Heart left ventricle (tissue), 13 donors: ENCODE measurements around the gene VTI1A.

ENCODE experiments used
- CTCF ChIP-seq, 12 donors: fragments of 200-600 bp; sonication (generic) in 4 of 12; IDR thresholded peaks; one replicate each; pipeline versions ENCODE4 v1.5.0 to v1.8.0; 2018 to 2022; ENCODE audit warnings: antibody characterized with exemption in 12 of 12, mild to moderate bottlenecking in 5 of 12
- POLR2A ChIP-seq, 2 donors: fragments of 450-650 bp; IDR thresholded peaks; one replicate each; pipeline ENCODE4 v1.6.1; 2017; ENCODE audit warnings: antibody characterized with exemption in 2 of 2, mild to moderate bottlenecking in 2 of 2, moderate library complexity in 2 of 2
- donor health status: ischemic (EF 13 %, LVEDD 7.1; RV severe dilation, severe dysfunction).
- donor health status: DM: no; HTN: yes; CAD: no.
- donor health status: DM: no; HTN: no; CAD: no.
- donor health status: ischemic (EF 25% LVEDD 6.9; RV normal size, moderate dysfunction).
- donor health status: ischemic (EF 25% LVEDD 5.7; RV mildly dilated, moderate dysfunction).
- donor health status: ischemic (EF 35%, LVEDD 5.7; RV mildly dilated, moderate dysfunction).
- donor health status: nonischemic (EF 11% LVEDD 7.7; RV severe dilation, severe dysfunction).
- donor health status: DM: yes; HTN: yes; CAD: no.
- donor health status: PGD.
- donor health status: ischemic (EF 29% LVEDD 5.4; RV normal size, mild dysfunction).
- donor health status: nonischemic (EF 23%, LVEDD 6.1; RV moderate dilation, normal function).

- no peak for TF ChIP-seq POLR2A (IDR thresholded peaks at IDR 0.05)
- no peak for TF ChIP-seq CTCF (IDR thresholded peaks at IDR 0.05)
Observed at GRCh38 chr10:112653215-112653614, 206.2 kb downstream of the VTI1A start.
